ENCODE measurements around the gene IGSF23.
"Not testable (repeated sequence)": the region's sequence is repeated elsewhere in the genome, so short reads cannot be mapped to it uniquely, and the experiment has no call there.

Gene IGSF23

DNA sequence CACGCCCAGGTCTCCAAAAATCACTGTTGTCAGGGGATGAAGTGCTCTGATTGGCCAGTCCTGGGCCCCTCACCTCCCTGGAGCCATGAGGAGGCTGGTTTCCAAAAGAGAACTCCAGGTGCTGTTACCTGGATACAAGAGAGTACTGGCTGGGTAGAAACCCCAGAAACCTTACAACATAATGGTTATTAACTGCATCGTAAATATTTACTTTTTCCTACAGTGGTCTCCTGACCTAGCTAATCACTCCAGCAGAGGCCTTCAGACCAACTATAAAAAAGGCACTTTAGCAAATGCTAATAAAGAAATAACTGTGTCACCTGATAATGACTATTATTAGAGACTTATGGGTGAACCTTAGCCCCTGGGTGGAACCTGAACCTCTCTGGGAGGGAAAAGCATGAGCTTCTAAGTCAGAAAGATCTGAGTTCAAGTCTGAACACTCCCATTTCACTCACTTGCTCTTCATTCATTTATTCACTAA, 1.5 kb upstream of the IGSF23 start:
- DNase-seq (ENCODE audit: low read depth, low spot score), result no peak

DNA sequence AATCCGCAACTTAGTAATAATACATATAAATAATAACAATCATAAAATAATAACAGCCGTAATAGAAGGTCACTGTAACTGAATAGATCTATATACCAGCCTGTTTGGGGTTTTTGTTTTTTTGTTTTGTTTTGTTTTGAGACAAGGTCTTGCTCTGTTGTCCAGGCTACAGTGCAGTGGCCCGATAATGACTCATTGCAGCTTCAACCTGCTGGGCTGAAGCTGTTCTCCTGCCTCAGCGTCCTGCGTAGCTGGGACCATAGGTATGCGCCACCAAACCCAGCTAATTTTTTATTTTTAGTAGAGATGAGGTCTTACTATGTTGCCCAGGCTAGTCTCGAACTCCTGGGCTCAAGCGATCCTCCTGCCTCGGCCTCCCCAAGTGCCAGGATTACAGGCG, 950 bp downstream of the IGSF23 start:
- DNase-seq (ENCODE audit: low read depth, low spot score), result no peak

DNA sequence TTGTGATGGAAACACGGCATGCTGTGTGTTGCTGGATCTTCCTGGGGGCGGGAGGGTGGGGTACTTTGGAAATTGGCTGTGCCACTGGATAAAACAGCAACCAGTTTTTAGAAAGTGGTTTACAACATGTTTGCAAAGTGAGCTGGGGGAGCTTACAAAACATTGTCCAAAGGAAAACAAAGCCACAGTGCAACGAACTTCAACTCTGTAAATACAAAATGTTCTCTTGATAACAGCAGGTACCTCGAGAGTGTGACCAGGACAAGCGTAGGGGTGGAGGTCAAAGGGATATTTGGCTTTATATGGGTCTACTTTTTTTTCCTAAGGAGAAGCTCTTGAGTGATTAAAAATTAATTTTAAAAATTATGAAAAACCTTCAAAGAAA, 2.5 kb downstream of the IGSF23 start:
- no peak for DNase-seq (ENCODE audit: low read depth, low spot score)

DNA sequence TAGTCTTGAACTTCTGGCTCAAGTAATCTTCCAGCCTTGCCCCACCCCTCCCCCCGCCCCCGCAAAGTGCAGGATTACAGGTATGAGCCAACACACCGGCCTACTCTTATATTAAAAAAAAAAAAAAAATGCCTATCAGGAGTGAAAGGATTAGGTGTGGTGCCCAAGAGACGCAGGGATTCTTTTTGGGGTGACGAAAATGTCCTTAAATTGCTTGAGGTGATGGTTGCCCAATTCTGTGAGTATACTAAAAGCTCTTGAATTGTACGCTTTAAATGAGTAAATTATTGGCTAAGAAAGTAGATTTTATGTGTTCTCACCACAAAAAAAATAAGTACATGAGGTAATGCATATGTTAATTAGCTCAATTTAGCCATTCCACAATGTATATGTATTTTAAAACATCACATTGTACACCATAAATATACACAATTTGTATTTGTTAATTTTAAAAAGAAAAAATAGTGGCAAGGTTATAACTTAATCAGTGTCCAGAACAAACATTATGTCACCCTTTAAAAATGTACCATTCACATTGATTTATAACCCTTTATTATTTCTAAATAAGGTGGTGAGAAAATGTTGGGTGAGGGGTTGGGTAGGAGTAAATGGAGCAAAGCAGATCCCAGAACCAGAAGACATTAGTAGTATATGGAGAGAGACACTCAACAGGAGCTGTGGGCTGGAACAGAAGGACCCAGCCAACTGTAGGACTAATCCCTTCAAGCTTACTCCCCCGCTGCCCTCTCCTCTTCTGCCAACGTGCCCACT, 3.9 kb downstream of the IGSF23 start:
- no peak for DNase-seq (ENCODE audit: low read depth, low spot score)

GRCh38 chr19:44618640-44619357, 5.4 kb downstream of the IGSF23 start:
- no peak for DNase-seq (ENCODE audit: low read depth, low spot score)

GRCh38 chr19:44620667-44621066, 7.3 kb downstream of the IGSF23 start:
- DNase-seq (ENCODE audit: low read depth, low spot score), result no peak

DNA sequence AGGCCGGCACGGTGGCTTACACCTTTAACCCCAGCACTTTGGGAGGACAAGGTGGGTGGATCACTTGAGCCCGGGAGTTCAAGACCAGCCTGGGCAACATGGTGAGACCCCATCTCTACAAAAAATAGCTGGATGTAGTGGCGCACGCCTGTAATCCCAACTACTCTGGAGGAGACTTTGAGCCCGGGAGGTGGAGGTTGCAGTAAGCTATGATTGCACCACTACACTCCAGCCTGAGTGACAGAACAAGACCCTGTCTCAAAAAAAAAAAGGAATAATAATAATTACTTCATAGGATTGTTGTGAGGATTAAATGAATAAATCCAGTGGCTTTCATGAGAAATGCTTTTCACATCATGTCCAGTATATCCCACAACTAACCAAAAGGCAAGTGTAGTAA, 8.0 kb downstream of the IGSF23 start:
- no peak for DNase-seq (ENCODE audit: low read depth, low spot score)

- DNase-seq (ENCODE audit: low read depth, low spot score), result peak; percentile 26
Observed at GRCh38 chr19:44623080-44623479, 9.7 kb downstream of the IGSF23 start.

GRCh38 chr19:44623626-44624025, 10.3 kb downstream of the IGSF23 start:
- DNase-seq (ENCODE audit: low read depth, low spot score), result no peak

- no peak for DNase-seq (ENCODE audit: low read depth, low spot score)
Observed at GRCh38 chr19:44624840-44625354, 11.5 kb downstream of the IGSF23 start.

- DNase-seq (ENCODE audit: low read depth, low spot score), result not testable (repeated sequence)
Observed at GRCh38 chr19:44625637-44626036, 12.3 kb downstream of the IGSF23 start.

DNA sequence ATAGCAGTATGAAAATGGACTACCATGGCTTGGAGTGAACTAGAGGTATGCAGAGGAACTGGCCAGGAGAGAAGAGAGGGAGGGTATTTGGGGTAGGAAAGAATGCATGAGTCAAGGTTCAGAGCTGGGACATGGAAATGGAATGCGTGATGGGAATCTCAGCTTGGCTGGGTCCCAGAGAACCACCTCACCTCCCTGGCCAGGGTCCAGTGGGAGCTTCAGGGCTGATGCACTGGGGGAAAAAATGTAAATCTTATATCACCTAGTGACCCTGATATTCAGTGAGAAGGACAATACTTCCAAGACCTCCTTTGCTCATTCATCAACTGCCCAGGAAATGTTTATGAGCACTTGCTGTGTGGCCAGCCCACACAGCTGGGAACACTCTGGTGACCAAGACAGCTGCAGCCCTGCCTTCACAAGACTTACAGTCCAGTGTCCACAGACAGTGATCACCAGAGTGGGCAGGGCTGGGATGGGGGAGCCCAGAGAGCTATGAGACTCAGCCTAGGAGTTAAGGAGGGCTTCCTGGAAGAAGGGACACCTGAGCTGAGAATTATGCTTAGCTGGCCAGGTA, 12.8 kb downstream of the IGSF23 start:
- DNase-seq (ENCODE audit: low read depth, low spot score), result peak; percentile 98

- DNase-seq (ENCODE audit: low read depth, low spot score), result no peak
Observed at GRCh38 chr19:44627631-44628030, 14.3 kb downstream of the IGSF23 start.

- no peak for DNase-seq (ENCODE audit: low read depth, low spot score)
Observed at GRCh38 chr19:44628793-44629192, 15.4 kb downstream of the IGSF23 start.

GRCh38 chr19:44631611-44632010, 18.2 kb downstream of the IGSF23 start:
- DNase-seq (ENCODE audit: low read depth, low spot score), result not testable (repeated sequence)

- not testable (repeated sequence) for DNase-seq (ENCODE audit: low read depth, low spot score)
Observed at GRCh38 chr19:44634058-44634457, 20.7 kb downstream of the IGSF23 start.

DNA sequence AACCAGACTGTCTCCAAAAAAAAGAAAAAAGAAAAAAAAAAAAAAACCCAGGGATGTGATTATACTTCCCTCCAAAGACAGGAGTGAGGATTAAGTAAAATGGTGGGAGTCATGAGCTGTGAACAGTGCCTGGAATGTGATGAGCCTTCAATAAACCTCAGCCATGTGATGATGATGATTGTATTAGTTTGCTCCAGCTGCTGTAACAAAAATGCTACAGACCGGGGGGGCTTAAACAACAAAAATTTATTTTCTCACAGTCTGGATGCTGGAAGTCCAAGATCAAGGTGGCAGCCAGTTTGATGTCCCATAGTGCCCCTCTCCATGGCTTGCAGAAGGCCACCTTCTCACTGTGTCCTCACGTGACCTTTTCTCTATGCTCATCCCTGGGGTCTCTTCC, 21.4 kb downstream of the IGSF23 start:
- DNase-seq (ENCODE audit: low read depth, low spot score), result no peak

DNA sequence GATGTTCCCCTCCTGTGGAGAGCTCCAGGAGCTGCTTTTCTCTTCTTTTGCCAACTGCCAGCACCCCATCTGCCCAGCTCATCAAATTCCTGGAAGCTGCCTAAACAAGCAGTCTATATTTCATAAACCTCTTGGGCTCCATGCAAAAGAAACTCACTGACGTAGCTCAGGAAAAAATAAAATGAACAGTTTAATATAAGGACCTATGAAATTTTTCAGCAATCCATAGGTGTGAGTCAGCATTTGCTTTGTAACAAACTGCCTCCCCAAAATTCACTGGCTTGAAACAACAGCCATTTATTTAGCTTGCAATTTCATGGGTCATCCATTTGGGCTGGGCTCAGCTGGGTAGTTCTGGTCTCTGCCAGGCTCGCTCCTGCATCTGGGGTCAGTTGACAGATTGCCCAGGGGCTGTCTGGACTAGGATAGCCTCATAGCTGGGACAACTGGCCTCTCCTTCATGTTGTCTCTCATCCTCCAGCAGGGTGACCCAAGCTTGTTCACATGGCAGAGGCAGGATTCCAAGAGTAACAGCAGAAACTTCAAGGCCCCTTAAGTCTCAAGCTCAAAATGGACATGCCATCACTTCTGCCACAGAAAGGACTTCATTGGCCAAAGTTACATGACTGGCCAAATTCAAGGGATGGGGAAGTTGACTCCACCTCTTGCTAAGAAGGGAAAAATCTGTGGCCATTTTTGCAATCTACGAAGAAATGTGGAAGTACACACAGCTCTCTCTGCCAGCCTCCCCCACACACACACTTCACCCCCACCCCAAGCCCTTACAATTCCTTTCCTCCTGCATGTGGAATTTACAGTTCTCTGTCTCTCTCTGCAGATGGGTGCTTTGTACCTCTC, 22.4 kb downstream of the IGSF23 start:
- peak; percentile 17 for DNase-seq (ENCODE audit: low read depth, low spot score)

- DNase-seq (ENCODE audit: low read depth, low spot score), result no peak
Observed at GRCh38 chr19:44636439-44637389, 23.4 kb downstream of the IGSF23 start.

GRCh38 chr19:44637390-44637764, 24.0 kb downstream of the IGSF23 start:
- no peak for DNase-seq (ENCODE audit: low read depth, low spot score)
